Stimulated activated CD4-positive, alpha-beta T cell treated with anti-CD3 and anti-CD28 coated beads, Interleukin-1b, Interleukin-23, amount 100 ng/mL, for 24 hours (primary cell): ENCODE measurements around the gene KLHL18.
"Not testable (repeated sequence)": the region's sequence is repeated elsewhere in the genome, so short reads cannot be mapped to it uniquely, and the experiment has no call there.

ENCODE experiments used
- DNase-seq, 4 experiments: peaks; one replicate each; pipeline ENCODE4 v3.0.0-alpha.2; 2020; ENCODE audit warnings: low read depth in 4 of 4, low spot score in 1 of 4

The KLHL18 gene

DNA sequence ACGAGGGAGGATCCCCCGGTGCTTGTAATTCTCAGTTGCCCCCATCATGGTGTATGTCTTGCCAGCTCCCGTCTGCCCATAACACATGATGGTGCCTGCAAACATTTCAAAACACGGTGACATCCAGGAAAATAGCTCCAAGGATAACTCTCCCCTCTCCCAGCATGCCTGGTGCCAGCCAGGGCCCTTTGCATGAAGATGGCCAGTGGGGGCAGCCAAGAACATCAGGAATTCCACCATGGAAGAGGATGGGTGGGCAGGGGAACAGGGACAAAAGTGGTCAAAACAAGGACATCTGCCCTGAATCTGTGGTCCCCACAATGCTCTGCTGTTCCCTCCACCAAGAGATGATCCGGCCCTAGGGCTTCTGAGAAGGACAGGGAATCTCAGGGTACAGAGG lies 9.2 kb upstream of the KLHL18 start:
- DNase-seq, result no peak

DNA sequence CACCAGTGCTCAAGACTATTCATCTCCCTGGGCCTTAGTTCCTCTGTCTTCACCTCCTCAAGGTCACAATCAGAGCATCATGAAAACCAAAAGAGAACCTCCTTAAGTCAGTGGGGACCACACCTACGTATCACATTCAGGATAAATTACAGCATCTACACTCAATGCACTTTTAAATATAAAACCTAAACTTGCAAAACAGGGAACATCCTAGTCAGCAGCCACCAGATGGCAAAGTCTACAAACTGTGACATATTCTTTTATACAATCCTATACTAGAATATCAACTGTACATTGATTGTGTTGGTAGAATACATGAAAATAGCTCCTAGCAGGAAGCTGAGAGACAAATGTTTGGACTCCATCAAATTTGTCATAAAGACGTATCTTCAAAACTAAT lies 8.1 kb upstream of the KLHL18 start:
- no peak for DNase-seq

DNA sequence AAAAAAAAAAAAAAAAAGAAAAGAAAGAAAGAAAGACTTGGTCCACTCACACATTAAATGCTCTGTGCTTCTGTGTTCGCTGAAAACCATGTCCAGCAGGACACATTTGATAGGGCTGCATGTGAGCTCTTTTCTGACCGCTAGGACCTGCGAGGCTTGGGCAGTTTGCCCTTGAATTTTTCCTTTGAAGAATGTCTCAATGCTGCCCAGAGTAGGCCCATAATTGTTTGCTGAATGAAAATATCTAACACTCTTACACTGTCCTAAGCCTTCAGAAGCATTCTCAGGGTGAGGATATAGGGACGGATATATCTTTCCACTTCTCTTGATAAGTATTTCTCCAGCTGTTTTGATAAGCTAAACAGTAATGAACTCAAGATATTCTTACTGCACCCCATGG lies 6.2 kb upstream of the KLHL18 start:
- DNase-seq, result no peak

DNA sequence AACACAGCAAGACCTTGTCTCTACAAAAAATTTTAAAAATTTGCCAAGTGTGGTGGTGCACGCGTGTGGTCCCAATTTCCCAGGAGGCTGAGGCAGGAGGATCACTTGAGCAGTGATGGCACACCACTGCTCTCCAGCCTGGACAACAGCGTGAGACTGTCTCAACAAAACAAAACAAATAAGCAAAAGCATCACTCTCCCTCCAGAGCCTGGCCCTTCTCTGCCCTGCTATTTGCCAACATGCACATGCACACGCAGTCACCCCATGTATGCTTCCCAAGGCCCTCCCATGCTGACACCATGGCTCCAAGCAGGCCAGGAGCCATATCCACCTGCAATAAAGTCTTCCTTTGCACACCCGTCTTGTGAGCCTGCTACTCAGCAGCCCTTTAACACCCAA lies 2.2 kb upstream of the KLHL18 start:
- no peak for DNase-seq

DNA sequence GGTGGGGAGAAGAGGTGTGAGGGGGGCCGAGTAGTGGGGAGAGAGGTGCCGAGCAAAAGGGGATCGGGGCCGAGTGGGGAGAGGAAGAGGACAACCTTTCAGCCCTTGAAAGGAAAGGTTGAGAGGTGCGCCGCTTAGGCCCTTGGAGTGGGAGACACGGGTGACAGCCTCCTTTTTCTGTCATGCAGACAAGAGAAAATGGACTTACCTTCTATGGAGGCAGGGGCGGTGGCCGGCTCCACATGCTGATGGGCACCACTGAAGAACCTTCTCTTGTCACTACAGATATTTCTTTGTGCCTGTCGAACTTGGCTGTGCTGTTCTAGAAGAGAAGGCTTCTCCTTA lies 421 bp downstream of the KLHL18 start:
- no peak for DNase-seq

DNA sequence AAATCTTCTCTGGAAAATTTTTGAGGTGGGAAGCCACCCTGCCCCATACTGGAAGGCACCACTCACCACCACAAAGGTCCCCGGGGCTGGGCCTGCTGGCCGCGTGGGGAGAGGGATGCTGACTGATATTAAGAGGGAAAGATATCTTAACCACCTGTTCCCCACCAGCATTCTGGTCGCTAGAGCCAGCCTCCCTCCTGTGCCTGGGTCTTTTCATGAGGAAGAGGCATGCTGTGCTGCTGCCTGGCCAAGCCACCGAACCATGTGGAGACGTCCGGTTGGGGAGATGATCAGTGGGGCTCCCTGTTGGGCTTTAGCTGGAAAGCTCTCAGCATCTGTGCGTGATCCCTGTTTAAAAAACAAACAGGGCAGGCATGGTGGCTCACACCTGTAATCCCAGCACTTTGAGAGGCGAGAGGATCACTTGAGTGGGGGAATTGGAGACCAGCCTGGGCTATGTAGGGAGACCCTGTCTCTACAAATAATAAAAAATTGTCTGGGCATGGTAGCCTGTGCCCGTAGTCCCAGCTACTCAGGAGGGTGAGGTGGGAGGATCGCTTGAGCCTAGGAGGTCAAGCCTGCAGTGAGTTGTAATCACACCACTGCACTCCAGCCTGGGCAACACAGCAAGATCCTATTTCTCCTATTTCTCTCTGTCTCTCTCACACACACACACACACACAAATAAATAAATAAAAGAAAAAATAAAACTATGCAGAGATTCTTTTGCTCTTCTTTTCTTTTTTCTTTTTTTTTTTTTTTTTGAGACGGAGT lies 1.0 kb downstream of the KLHL18 start:
- DNase-seq, result peak in 2 of 4 experiments; percentile 1 to 33

DNA sequence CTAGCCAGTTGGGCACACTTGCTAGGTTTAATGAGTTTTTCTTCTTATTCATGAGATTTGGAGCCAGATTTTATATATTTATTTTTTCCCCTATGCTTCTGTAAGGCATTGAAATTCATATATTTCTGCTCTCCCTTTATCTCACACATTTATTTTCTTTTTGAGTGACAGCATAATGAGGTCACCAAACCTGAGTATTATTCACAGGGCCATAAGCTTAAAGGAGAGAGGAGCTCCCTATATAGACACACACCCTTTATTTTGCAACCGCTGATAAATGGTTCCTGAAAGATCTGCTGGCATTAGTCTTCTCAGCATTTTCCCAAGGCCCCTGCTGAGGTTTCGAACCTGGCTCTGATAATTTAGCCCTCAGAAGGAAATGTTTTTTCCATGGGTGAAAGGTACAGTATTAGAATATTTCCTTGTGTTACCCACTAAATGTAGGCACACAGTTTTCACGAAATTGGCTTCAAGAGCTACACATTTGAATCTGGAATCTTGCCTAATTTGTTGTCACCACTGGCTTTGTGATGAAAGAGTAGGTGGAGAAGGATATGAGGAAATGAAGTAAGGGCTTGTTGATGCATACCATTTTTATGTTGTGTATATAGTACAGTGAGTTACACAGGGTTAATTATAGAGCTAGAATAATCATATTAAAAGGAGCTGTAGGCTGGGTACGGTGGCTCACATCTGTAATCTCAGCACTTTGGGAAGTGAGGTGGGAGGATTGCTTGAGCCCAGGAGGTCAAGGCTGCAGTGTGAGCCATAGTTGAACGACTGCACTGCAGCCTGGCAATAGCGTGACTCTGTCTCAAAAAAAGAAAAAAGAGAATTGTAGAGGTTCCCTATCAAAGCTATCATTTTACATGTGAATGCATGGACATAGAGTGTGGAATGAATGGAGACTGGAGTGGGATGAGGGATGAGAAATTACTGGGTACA lies 6.5 kb downstream of the KLHL18 start:
- DNase-seq, result no peak

DNA sequence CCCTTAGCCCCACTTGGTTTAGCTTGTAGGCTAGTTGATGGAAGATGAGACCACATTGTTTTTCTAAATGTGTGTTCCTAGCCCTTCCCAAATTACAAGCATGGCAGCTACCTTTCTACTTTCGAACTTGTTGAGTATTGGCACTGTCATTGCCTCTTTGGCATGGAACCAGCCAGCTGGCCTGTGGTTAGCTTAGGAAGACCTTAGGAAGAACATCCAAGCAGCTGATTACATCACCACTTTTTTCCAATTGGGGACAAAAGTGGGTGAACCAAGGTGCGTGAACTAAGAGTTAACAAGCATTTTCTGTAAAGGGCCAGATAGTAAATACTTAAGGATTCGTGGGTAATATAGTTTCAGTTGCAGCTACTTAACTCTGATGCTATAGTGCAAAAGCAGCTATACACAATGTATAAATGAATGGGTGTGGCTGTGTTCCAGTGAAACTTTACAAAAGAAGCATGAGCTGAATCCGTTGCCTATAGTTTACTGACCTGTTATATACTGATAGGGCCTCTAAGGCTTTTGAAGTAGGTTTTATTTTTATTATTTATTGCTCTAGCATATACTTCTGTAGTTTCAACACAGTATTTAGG lies 8.5 kb downstream of the KLHL18 start:
- no peak for DNase-seq

DNA sequence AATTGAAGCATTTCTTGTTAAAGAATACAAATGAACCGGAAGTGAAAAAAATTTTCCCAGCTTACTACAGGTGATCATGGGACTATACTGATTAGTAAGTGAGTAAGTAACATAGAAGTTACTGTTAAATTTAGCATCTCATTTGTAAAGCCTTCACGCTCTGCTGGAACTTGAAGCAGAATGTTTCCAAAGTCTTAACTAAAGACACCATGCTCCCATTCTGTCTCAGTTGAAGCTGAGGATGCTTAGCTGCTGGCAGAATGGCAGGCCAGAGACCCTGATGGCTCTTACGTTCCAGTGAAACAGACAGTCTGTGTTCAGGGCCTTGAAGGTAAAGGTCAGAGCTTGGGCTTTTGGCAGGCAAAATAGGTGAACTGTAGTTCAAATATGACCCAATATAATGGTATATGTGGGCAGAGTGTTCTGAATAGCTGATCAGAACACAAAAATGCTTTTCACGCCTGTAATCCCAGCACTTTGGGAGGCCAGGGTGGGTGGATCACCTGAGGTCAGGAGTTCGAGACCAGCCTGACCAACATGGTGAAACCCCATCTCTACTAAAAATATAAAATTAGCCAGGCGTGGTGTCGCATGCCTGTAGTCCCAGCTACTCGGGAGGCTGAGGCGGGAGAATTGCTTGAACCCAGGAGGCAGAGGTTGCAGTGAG lies 9.1 kb downstream of the KLHL18 start:
- DNase-seq, result not testable (repeated sequence)

DNA sequence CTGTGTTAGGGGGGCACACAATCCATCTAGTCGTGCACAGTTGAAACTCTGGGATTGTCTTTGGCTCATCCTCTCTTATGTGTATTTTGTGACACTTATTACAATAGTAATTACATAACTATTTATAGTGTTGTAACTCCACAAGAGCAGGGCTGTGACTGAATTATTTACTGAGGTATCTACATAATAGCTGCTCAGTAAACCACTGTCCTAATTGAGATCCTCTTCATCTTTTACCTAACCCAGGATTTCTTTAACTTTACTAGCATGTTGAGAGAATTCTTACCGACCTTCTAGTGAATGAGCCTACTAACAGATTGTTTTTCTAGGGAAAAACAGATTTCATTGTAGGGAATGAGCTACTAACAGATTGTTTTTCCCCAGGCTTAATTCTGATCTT lies 11.1 kb downstream of the KLHL18 start:
- no peak for DNase-seq

DNA sequence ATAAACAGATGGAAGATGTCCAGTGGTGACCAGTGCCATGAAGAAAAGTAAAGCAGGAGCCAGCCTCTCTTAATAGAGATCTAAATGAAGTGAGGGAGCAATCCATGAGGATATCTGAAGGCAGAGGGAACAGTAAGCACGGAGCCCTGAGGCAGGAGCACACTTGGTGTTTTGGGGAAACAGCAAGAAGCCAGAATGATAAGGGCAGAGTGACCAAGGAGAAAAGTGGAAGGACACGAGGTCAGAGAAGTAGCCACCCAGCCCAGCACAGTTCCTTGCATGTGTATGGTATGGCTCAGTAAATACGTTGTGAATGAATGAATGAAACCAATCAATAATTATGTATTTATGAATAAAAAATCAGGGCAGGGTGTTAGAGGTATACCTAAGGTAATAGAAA lies 11.6 kb downstream of the KLHL18 start:
- no peak for DNase-seq

DNA sequence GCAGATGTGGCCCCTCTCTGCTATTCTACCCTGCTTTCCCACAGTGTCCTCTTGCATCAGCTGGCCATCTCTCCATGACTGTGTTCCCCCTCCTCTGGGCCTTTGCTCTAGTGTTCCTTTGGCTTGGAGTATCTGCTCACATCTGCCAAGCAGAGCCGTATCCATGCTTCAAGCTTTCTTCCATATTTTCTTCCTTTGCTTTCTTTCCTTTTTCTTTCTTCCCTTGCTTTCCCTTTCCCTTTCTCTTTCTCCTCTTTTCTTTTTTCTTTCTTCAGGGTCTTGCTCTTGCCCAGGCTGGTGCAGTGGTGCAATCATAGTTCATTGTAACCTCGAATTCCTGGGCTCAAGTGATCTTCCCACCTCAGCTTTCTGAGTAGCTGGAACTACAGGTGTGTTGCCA lies 12.6 kb downstream of the KLHL18 start:
- no peak for DNase-seq

DNA sequence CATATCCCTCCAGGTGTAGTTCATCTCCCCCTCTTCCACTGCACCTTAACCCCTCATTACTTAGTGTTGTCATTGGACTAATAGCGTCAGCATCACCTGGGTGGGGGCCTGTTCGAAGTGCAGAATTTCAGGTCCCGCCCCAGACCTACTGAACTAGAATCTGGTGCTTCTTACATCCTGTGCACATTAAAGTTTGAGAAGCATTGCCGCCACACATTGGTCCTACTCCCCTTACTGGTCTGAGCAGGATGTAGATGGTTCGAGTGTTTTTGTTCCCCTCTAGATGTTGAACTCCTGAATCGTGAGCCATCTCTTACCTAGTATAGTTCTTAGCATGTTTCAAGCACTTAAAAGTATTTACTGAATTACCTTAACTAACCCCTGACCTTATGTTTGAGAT lies 13.2 kb downstream of the KLHL18 start:
- no peak for DNase-seq

DNA sequence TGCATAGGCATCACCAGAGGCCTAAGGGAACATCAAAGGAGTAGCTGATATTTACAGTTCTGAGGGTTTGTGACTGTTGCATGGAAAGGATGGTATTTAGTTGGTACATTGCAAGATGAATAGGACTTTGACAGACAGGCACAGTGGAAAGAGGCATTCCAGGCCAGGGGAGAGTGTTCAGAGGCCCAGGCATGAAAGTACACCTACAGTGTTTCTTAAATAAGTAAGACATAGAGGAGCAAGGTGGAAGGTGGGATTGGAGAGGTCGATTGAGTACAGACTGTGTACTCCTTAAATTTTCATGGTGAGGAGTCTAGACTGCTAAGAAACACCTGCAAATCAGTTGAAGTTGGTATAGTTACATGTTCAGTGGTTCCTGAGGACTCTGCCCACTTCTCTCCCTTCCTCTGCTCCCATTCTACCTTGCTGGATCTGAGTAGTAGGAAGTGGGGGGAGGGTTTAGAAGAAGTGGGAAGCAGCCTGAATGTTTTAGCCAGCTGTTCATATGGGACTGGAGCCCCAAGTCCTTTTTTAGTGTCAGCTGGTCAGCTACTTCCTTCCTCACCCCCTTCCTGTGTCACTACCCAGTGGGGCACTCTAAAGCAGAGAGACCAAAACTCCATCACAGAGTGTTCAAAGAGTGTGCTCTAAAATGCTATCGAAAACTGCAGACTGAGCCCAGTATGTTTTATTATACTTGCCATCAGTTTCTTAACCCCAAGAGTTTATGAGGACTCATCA lies 14.0 kb downstream of the KLHL18 start:
- DNase-seq, result no peak

DNA sequence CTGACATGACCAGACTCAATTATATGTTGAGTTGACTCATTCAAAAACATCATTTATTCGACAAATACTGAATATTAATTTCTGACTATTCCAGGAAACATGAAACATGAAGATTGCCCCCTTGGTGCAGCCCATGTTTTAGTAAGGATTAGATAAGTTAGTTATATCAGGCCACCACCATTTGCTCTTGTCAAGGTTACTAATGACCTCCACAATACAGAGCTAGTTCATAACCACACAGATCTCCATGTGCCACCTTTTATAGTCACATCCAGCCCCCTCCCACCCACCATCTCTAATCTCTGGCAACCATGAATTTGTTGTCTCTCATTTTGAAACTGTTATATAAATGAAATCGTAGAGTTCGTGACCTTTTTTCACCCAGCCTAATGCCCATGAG lies 15.7 kb downstream of the KLHL18 start:
- DNase-seq, result no peak

DNA sequence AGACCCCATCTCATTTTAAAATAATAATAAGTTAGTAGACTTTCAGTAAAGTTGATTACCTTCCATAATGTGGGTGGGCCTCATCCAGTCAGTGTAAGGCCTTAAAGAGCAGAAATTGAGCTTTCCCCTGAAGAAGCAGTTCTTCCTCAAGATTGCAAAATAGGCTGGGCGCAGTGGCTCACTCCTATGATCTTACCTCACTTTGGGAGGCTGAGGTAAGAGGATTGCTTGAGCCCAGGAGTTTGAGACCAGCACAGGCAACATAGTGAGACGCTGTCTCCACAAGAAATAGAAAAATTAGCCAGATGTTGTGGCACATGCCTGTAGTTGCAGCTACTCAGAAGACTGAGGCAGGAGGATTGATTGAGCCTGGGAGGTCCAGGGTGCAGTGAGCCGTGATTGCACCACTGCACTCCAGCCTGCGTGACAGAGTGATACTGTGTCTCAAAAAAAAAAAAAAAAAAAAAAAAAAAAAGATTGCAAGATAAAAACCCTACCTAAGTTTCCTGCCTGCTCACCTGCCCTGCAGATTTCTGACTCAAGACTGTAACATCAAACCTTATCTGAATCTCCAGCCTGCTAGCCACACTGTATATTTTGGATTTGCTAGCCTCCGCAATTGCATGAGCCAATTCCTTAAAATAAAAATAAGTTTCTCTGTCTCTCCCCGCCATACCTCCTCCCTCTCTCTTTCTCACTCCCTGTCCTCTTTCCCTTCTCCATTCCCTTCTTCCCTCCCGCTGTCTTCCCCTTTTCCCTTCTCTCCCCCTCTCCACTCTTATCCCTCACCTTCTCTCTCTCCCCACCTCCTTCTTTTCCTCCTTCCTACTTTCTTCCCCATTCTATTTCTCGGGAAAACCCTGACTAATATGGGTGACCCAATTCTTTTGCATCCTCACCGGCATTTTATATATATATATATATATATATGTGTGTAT lies 16.9 kb downstream of the KLHL18 start:
- no peak for DNase-seq

DNA sequence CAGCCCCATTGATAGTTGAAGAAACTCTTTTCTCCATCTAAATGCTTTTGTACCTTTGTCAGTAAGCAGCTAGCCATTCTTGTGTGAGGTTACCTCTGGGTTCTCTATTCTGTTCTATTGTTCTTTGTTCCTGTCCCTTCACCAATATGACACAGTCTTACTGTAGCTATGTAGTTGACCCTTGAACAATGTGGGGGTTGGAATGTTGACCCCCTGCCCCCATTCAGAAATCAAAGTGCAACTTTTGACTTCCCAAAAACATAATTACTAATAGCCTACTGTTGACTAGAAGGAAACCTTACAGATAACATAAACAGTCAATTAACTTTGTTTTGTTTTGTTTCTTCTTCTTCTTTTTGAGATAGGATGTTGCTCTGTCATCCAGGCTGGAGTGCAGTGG lies 18.7 kb downstream of the KLHL18 start:
- no peak for DNase-seq

DNA sequence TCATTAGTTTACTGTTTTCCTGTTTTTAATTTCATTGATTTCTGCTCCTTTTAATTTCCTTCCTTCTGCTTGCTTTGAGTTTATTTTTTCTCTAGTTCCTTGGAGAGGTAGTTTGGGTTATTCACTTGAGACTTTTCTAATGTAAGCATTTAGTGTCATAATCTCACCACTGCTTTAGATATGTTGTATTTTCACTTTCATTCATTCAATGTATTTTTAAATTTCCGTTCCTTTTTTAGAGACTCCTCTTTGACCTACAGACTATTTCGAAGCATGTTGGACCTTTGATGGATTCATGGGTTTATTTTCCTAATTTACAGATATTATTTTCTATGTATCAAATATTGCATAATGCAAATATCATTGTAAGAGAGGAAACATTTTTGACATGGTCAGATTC lies 23.3 kb downstream of the KLHL18 start:
- DNase-seq, result no peak

DNA sequence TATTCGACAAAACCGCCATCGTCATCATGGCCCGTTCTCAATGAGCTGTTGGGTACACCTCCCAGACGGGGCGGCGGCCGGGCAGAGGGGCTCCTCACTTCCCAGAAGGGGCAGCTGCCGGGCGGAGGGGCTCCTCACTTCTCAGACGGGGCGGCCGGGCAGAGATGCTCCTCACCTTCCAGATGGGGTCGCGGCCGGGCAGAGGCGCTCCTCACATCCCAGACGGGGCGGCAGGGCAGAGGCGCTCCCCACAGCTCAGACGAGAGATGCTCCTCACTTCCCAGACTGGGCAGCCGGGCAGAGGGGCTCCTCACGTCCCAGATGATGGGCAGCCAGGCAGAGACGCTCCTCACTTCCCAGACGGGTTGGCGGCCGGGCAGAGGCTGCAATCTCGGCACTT lies 26.5 kb downstream of the KLHL18 start:
- not testable (repeated sequence) for DNase-seq

DNA sequence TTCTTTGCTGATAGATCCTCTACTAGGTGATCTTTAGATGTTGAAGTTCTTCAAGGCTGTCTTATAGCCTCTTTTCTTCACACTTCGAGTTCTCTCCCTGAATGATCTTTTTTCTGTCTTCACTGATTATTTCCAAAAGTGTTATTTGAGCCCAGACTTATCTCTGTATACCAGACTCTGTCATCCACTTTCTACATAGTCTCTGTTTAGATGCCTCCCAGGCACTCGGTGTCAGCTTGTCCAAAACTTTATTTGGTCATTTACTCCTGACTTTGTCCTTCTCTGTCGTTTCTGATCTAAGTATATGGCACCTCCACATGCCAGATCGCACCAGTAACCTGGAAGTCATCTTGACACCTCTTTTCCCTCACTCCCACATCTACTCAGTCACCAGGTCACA lies 27.6 kb downstream of the KLHL18 start:
- no peak for DNase-seq
